H1 (cell line): Measurements from ENCODE around the gene PPY. TPM values are rescaled to one million over a fixed set of nuclear protein-coding genes. Genes with fewer than 3 reads are reported as not detected.

Experiments
- CTCF ChIA-PET: fragments of 300-600 bp; sonication (Branson Sonifier 250); formaldehyde crosslinking; loops from one replicate; lab custom pipeline; 2021; ENCODE audit not compliant: partially characterized antibody; lab: Charles Lee
- POLR2A ChIA-PET: fragments of 300-600 bp; sonication (Branson Sonifier 250); formaldehyde crosslinking; loops from one replicate; lab custom pipeline; 2021; ENCODE audit warnings: inconsistent platforms; ENCODE audit not compliant: partially characterized antibody; lab: Charles Lee
- DNase-seq, 2 experiments: peaks; one replicate each; pipeline versions ENCODE4 v3.0.0 to v3.0.0-alpha.2; 2010 to 2022; ENCODE audit warnings: low spot score in 2 of 2, low read depth in 1 of 2, mixed read lengths in 1 of 2
- FAIRE-seq: peaks from 2 replicates; lab custom pipeline; 2011; peaks lifted over from hg19 to GRCh38; lab: Jason Lieb, UNC
- H2AFZ ChIP-seq: 2 replicates; pipeline ENCODE4 v1.8.1; 2012; ENCODE audit warnings: low read length, inconsistent platforms
- H2AK5ac ChIP-seq: 2 replicates; pipeline ENCODE4 v1.6.1; 2013; ENCODE audit warnings: low read depth, low read length
- H2BK120ac ChIP-seq: replicated peaks from 2 replicates; pipeline ENCODE3; 2013; ENCODE audit warnings: low read depth, low read length, inconsistent platforms
- H2BK12ac ChIP-seq: 2 replicates; pipeline ENCODE4 v1.6.1; 2013; ENCODE audit warnings: low read depth, low read length
- H2BK15ac ChIP-seq: 2 replicates; pipeline ENCODE4 v1.6.1; 2013; ENCODE audit warnings: low read length
- H2BK20ac ChIP-seq: 2 replicates; pipeline ENCODE4 v1.6.1; 2013; ENCODE audit warnings: low read length
- H2BK5ac ChIP-seq: 2 replicates; pipeline ENCODE4 v1.6.1; 2013; ENCODE audit warnings: low read depth, low read length
- H3K14ac ChIP-seq: 2 replicates; pipeline ENCODE4 v1.6.1; 2013; ENCODE audit warnings: inconsistent platforms; ENCODE audit not compliant: insufficient read length
- H3K18ac ChIP-seq: 2 replicates; pipeline ENCODE4 v1.6.1; 2013; ENCODE audit warnings: low read length; ENCODE audit errors: extremely low read depth
- H3K23ac ChIP-seq: 2 replicates; pipeline ENCODE4 v1.6.1; 2013; ENCODE audit warnings: inconsistent platforms; ENCODE audit not compliant: insufficient read length
- H3K23me2 ChIP-seq: 2 replicates; pipeline ENCODE4 v1.6.1; 2013; ENCODE audit warnings: low read depth, low read length
- H3K27ac ChIP-seq: 2 replicates; pipeline ENCODE4 v1.6.1; 2011; ENCODE audit warnings: low read depth, low read length, inconsistent platforms
- H3K27me3 ChIP-seq, 4 experiments: replicated peaks in 1 of 4; 1 replicate in 1 of 4; 2 replicates in 3 of 4; pipeline versions ENCODE4 v1.6.1 to v1.8.1; 2011 to 2013; ENCODE audit warnings: low read length in 3 of 4, mild to moderate bottlenecking in 3 of 4, inconsistent platforms in 2 of 4, mixed read lengths in 2 of 4, moderate library complexity in 1 of 4; ENCODE audit not compliant: control insufficient read depth in 3 of 4, insufficient read depth in 3 of 4; ENCODE audit errors: extremely low read depth in 1 of 4
- H3K36me3 ChIP-seq, 4 experiments: 2 replicates each; pipeline versions ENCODE4 v1.6.1 to v1.8.1; 2011 to 2013; ENCODE audit warnings: mild to moderate bottlenecking in 4 of 4, low read length in 3 of 4, moderate library complexity in 2 of 4, control low read depth in 1 of 4, inconsistent platforms in 1 of 4; ENCODE audit not compliant: insufficient read depth in 4 of 4, control insufficient read depth in 2 of 4
- H3K4ac ChIP-seq: replicated peaks from 2 replicates; pipeline ENCODE3; 2013; ENCODE audit warnings: low read length, low read depth, mixed read lengths, inconsistent platforms; ENCODE audit not compliant: insufficient read length
- H3K4me1 ChIP-seq, 4 experiments: replicated peaks in 1 of 4; 1 replicate in 1 of 4; 2 replicates in 3 of 4; pipeline versions ENCODE4 v1.6.1 to v1.8.1; 2011 to 2013; ENCODE audit warnings: low read length in 3 of 4, inconsistent platforms in 2 of 4, mixed read lengths in 1 of 4; ENCODE audit not compliant: insufficient read depth in 4 of 4, control insufficient read depth in 3 of 4
- H3K4me2 ChIP-seq, 2 experiments: 2 replicates each; pipeline versions ENCODE4 v1.6.1 to v1.8.1; 2011 to 2013; ENCODE audit warnings: low read depth in 2 of 2, low read length in 2 of 2, control low read depth in 1 of 2, inconsistent platforms in 1 of 2, mild to moderate bottlenecking in 1 of 2; ENCODE audit not compliant: insufficient read depth in 1 of 2
- H3K4me3 ChIP-seq, 4 experiments: fragments of 200-600, 300-600 bp in 1 of 4; sonication (generic), shearing (Covaris generic), sonication (Bioruptor Twin) in 1 of 4; 2 replicates each; pipeline versions ENCODE4 v1.5.1 to v1.8.1; 2011 to 2016; ENCODE audit warnings: low read length in 4 of 4, low read depth in 3 of 4, control low read depth in 2 of 4, inconsistent platforms in 2 of 4, mild to moderate bottlenecking in 2 of 4, mixed read lengths in 1 of 4, moderate library complexity in 1 of 4; ENCODE audit not compliant: insufficient read depth in 2 of 4; ENCODE audit errors: extremely low read depth in 1 of 4
- H3K56ac ChIP-seq: replicated peaks from 2 replicates; pipeline ENCODE3; 2013; ENCODE audit warnings: low read depth, mild to moderate bottlenecking, mixed read lengths, low read length, inconsistent platforms; ENCODE audit not compliant: insufficient read length
- H3K79me1 ChIP-seq: 2 replicates; pipeline ENCODE4 v1.6.1; 2013; ENCODE audit warnings: low read depth, low read length, control low read depth
- H3K79me2 ChIP-seq, 2 experiments: 2 replicates each; pipeline versions ENCODE4 v1.6.1 to v1.8.1; 2012 to 2013; ENCODE audit warnings: low read length in 2 of 2, mild to moderate bottlenecking in 2 of 2, inconsistent platforms in 1 of 2; ENCODE audit not compliant: insufficient read depth in 2 of 2, control insufficient read depth in 1 of 2
- H3K9ac ChIP-seq, 4 experiments: replicated peaks in 1 of 4; 1 replicate in 1 of 4; 2 replicates in 3 of 4; pipeline versions ENCODE4 v1.6.1 to v1.8.1; 2011 to 2013; ENCODE audit warnings: low read depth in 3 of 4, low read length in 3 of 4, control low read depth in 2 of 4, mild to moderate bottlenecking in 2 of 4, moderate library complexity in 2 of 4, inconsistent platforms in 1 of 4; ENCODE audit errors: extremely low read depth in 1 of 4
- H3K9me3 ChIP-seq, 2 experiments: 2 replicates each; pipeline versions ENCODE4 v1.6.1 to v1.8.1; 2012 to 2013; ENCODE audit warnings: mild to moderate bottlenecking in 2 of 2, moderate library complexity in 2 of 2, control low read depth in 1 of 2, inconsistent platforms in 1 of 2, low read depth in 1 of 2, low read length in 1 of 2, mixed read lengths in 1 of 2; ENCODE audit not compliant: insufficient read depth in 2 of 2
- H4K20me1 ChIP-seq, 2 experiments: replicated peaks in 1 of 2; 2 replicates each; pipeline versions ENCODE3 to v1.8.1; 2011 to 2013; ENCODE audit warnings: inconsistent platforms in 2 of 2, low read length in 2 of 2, mild to moderate bottlenecking in 1 of 2; ENCODE audit not compliant: insufficient read depth in 2 of 2, control insufficient read depth in 1 of 2
- H4K5ac ChIP-seq: 2 replicates; pipeline ENCODE4 v1.6.1; 2013; ENCODE audit warnings: low read length, low read depth, mixed read lengths, inconsistent platforms; ENCODE audit not compliant: insufficient read length
- H4K8ac ChIP-seq: 2 replicates; pipeline ENCODE4 v1.8.0; 2013; ENCODE audit warnings: mild to moderate bottlenecking, moderate library complexity, low read length, inconsistent platforms; ENCODE audit not compliant: insufficient read depth; ENCODE audit errors: extremely low read depth
- H4K91ac ChIP-seq: replicated peaks from 2 replicates; pipeline ENCODE3; 2013; ENCODE audit warnings: low read length, mixed read lengths, inconsistent platforms; ENCODE audit not compliant: insufficient read length
- CHD1 ChIP-seq: IDR thresholded peaks from 2 replicates; pipeline ENCODE4 v1.6.1; 2012; ENCODE audit warnings: low read depth, low read length, improper control_type of control experiment
- FOSL1 ChIP-seq: IDR thresholded peaks from 2 replicates; pipeline ENCODE4 v1.6.1; 2011; ENCODE audit warnings: mild to moderate bottlenecking, low read depth, low read length, moderate library complexity; ENCODE audit not compliant: insufficient read depth
- NANOG ChIP-seq: IDR thresholded peaks from 2 replicates; pipeline ENCODE4 v1.6.1; 2011; ENCODE audit warnings: low read length, low read depth, mild to moderate bottlenecking, inconsistent platforms; ENCODE audit not compliant: insufficient read depth, poor library complexity, severe bottlenecking
- POU5F1 ChIP-seq: IDR thresholded peaks from 2 replicates; pipeline ENCODE4 v1.6.1; 2011; ENCODE audit warnings: low read depth, mild to moderate bottlenecking, low read length, moderate library complexity
- WGBS, 2 experiments: shearing (Covaris generic) in 1 of 2; methylation state at CpG; one replicate each; pipeline versions ENCODE4 v1.1.6 to v1.1.7; 2013 to 2015; ENCODE audit warnings: low lambda C conversion rate in 2 of 2, mixed read lengths in 2 of 2, inconsistent platforms in 1 of 2, low coverage in 1 of 2, missing lambda C conversion rate in 1 of 2; ENCODE audit not compliant: insufficient replicate concordance in 2 of 2, insufficient coverage in 1 of 2, insufficient read length in 1 of 2; ENCODE audit errors: extremely low coverage in 1 of 2, missing lambda C conversion rate in 1 of 2; 5-methylcytosine and 5-hydroxymethylcytosine counted together
- polyA plus RNA-seq, 7 experiments: library from polyadenylated mRNA; depleted of rRNA in 3 of 7; stranded (reverse) in 5 of 7; unstranded in 2 of 7; fragments of >200 nt in 5 of 7; fragments of 200-250 nt in 2 of 7; gene quantifications; 1 replicate in 5 of 7; 2 replicates in 1 of 7; 4 replicates in 1 of 7; pipeline versions ENCODE4 v1.2.1 to v1.2.3, GENCODE V29; 2011 to 2013; ENCODE audit warnings: missing spikeins in 2 of 7, mixed read lengths in 2 of 7
- total RNA-seq: library from RNA; stranded (reverse); fragmentation: NEBNext Ultra II Directional; extraction: Animal tissue kit (Norgen Biotek cat#: 25700); gene quantifications from 2 replicates; pipeline ENCODE4 v1.2.1, GENCODE V29; 2021
- TF ChIP-seq, protein P1 (sequence below): IDR thresholded peaks from 2 replicates; pipeline ENCODE4 v1.6.1; 2012; ENCODE audit warnings: inconsistent platforms

PPY gene
- total and polyA plus RNA-seq, 2 of the 8 experiments (the other 6 are each of a cell fraction or from before 2014, with no cell fraction given), result 0.26 TPM; not detected in 1

DNA sequence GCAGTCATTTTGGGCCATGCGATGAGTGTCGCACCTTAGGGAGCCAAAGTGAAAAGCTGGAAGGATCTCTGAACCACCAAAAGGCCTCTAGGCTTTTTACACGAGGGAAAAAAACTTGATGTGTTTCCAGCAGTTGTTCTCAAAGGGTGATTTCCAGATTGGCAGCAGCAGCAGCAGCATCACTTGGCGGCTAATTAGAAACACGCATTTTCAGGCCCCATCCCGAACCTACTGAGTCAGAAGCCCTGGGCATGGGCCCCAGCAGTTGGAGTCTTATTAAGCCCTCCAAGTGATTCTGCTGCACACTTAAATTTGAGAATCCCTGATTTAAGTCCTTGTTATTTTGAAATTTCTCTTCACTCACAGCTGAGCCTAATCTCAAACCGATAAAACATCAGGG lies 36.7 kb upstream of the PPY start:
- ChIA-PET CTCF (interaction anchor here (0.6 to 2.9 kb wide), 8 partner anchors 8 to 1366 kb away, joined by 3 to 13 read pairs (median 6); partner anchors contain the start of gene PYY), POLR2A (interaction anchor here (0.7 kb wide), 1 partner anchor 20 kb away, joined by 3 read pairs; no protein-coding TSS in a partner anchor)
- no peak overlapping the region for H2AFZ ChIP-seq
- H3K23me2 ChIP-seq, result peaks cover 3% of the 10 kb centered on the region; the same call in 1 of the 2 replicates
- no peak overlapping the region for H3K4me2 ChIP-seq
- H3K4me1 ChIP-seq, result peaks cover 0 to 2% (median 0%) of the 10 kb centered on the region in 4 experiments; a peak in 2 of 7 replicates
- H3K27ac ChIP-seq, result no peak overlapping the region
- H4K5ac ChIP-seq, result no peak overlapping the region
- no peak overlapping the region for H3K56ac ChIP-seq
- no peak overlapping the region for H2BK15ac ChIP-seq
- no peaks in the 10 kb centered on the region for H3K36me3 ChIP-seq
- no peak overlapping the region for H3K4ac ChIP-seq
- H3K9me3 ChIP-seq, result no peaks in the 10 kb centered on the region
- no peak overlapping the region for H2BK5ac ChIP-seq
- H3K18ac ChIP-seq, result no peak overlapping the region
- H3K79me2 ChIP-seq, result no peaks in the 10 kb centered on the region
- H2BK120ac ChIP-seq, result no peak overlapping the region
- WGBS, 2 experiments, result 80% methylated on average over 7 of the region's 7 CpGs; no CpG with 5 or more reads in 1 of the 2 experiments
- H4K20me1 ChIP-seq, result no peaks in the 10 kb centered on the region
- TF ChIP-seq, protein P1, sequence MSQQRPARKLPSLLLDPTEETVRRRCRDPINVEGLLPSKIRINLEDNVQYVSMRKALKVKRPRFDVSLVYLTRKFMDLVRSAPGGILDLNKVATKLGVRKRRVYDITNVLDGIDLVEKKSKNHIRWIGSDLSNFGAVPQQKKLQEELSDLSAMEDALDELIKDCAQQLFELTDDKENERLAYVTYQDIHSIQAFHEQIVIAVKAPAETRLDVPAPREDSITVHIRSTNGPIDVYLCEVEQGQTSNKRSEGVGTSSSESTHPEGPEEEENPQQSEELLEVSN, result no peak
- TF ChIP-seq NANOG, result no peak
- no peak for TF ChIP-seq POU5F1
- TF ChIP-seq FOSL1, result no peak
- TF ChIP-seq CHD1, result no peak
- H3K79me1 ChIP-seq, result no peaks in the 10 kb centered on the region
- no peak overlapping the region for H3K4me3 ChIP-seq
- H2BK20ac ChIP-seq, result no peak overlapping the region
- no peak overlapping the region for H2BK12ac ChIP-seq
- DNase-seq (no peak), FAIRE-seq (no peak)
- H3K27me3 ChIP-seq, result peaks cover 0 to 5% (median 4%) of the 10 kb centered on the region in 4 experiments; a peak in 3 of 7 replicates
- H3K23ac ChIP-seq, result no peak overlapping the region
- no peak overlapping the region for H4K91ac ChIP-seq
- no peak overlapping the region for H4K8ac ChIP-seq
- no peak overlapping the region for H3K14ac ChIP-seq
- no peak overlapping the region for H2AK5ac ChIP-seq
- H3K9ac ChIP-seq, result no peak overlapping the region
